ENCODE data around the gene KIF2B.

KIF2B gene, protein sequence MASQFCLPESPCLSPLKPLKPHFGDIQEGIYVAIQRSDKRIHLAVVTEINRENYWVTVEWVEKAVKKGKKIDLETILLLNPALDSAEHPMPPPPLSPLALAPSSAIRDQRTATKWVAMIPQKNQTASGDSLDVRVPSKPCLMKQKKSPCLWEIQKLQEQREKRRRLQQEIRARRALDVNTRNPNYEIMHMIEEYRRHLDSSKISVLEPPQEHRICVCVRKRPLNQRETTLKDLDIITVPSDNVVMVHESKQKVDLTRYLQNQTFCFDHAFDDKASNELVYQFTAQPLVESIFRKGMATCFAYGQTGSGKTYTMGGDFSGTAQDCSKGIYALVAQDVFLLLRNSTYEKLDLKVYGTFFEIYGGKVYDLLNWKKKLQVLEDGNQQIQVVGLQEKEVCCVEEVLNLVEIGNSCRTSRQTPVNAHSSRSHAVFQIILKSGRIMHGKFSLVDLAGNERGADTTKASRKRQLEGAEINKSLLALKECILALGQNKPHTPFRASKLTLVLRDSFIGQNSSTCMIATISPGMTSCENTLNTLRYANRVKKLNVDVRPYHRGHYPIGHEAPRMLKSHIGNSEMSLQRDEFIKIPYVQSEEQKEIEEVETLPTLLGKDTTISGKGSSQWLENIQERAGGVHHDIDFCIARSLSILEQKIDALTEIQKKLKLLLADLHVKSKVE

DNA sequence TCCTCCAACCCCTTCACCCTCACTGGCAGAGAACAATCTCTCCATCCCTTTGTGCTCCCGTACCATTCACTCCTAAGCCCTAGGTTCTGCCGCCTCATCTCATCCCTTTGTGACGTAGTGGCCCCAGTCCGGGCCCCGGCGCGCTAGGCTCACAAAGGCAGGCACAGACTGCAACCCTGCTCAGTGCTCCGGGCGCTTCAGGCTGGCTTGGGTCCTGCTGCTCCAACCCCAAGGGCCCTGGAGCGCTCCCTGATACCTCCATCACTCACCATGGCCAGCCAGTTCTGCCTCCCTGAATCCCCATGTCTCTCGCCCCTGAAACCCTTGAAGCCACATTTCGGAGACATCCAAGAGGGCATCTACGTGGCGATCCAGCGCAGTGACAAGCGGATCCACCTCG lies at the start of gene KIF2B:
TSS of gene KIF2B (plus strand) at position 164 of the 400 bp plus-strand sequence. CDS start at position 271, 107 bp downstream.
- H3K4me3 ChIP-seq (ENCODE audit: severe bottlenecking): no peak within 1 kb of the TSS
- no peak for DNase-seq (ENCODE audit: low spot score)
- no peaks in the 10 kb centered on the region for H3K9me3 ChIP-seq (ENCODE audit: severe bottlenecking)
- no peaks in the 10 kb centered on the region for H3K36me3 ChIP-seq (ENCODE audit: low read depth)
- no peak within 1 kb of the TSS for H3K27ac ChIP-seq (ENCODE audit: poor library complexity, severe bottlenecking)
- ATAC-seq (ENCODE audit: low read depth): no peak
- TF ChIP-seq, protein P1, sequence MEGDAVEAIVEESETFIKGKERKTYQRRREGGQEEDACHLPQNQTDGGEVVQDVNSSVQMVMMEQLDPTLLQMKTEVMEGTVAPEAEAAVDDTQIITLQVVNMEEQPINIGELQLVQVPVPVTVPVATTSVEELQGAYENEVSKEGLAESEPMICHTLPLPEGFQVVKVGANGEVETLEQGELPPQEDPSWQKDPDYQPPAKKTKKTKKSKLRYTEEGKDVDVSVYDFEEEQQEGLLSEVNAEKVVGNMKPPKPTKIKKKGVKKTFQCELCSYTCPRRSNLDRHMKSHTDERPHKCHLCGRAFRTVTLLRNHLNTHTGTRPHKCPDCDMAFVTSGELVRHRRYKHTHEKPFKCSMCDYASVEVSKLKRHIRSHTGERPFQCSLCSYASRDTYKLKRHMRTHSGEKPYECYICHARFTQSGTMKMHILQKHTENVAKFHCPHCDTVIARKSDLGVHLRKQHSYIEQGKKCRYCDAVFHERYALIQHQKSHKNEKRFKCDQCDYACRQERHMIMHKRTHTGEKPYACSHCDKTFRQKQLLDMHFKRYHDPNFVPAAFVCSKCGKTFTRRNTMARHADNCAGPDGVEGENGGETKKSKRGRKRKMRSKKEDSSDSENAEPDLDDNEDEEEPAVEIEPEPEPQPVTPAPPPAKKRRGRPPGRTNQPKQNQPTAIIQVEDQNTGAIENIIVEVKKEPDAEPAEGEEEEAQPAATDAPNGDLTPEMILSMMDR (IDR thresholded peaks at IDR 0.05; ENCODE audit: poor library complexity, severe bottlenecking): no peak
- no peaks in the 10 kb centered on the region for H3K27me3 ChIP-seq (ENCODE audit: insufficient read depth, poor library complexity, severe bottlenecking)
- no peaks in the 10 kb centered on the region for H3K4me1 ChIP-seq (ENCODE audit: insufficient read depth, poor library complexity, severe bottlenecking)

DNA sequence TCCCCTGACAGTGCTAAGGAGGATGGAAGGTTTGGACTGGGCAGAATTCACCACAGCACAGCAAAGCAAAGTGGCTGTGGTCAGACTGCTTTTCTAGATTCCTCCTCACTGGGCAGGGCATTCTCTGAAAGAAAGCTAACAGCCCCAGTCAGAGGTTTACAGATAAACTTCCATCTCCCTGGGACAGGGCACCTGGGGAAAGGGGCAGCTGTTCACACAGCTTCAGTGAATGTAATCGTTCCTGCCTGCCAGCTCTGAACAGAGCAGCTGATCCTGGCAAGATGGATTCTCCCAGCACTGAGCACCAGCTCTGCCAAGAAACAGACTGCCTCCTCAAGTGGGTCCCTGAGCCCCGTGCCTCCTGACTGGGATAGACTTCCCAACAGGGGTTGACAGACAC lies 42.4 kb upstream of the KIF2B start:
- DNase-seq (ENCODE audit: low spot score) (no peak), ATAC-seq (ENCODE audit: low read depth) (no peak)
- H3K27me3 ChIP-seq (ENCODE audit: insufficient read depth, poor library complexity, severe bottlenecking): peaks cover 6% of the 10 kb centered on the region
- TF ChIP-seq, protein P1 (IDR thresholded peaks at IDR 0.05; ENCODE audit: poor library complexity, severe bottlenecking): no peak
- no peak overlapping the region for H3K27ac ChIP-seq (ENCODE audit: poor library complexity, severe bottlenecking)
- H3K4me3 ChIP-seq (ENCODE audit: severe bottlenecking): no peak overlapping the region
- H3K36me3 ChIP-seq (ENCODE audit: low read depth): no peaks in the 10 kb centered on the region
- H3K4me1 ChIP-seq (ENCODE audit: insufficient read depth, poor library complexity, severe bottlenecking): no peaks in the 10 kb centered on the region
- H3K9me3 ChIP-seq (ENCODE audit: severe bottlenecking): no peaks in the 10 kb centered on the region

DNA sequence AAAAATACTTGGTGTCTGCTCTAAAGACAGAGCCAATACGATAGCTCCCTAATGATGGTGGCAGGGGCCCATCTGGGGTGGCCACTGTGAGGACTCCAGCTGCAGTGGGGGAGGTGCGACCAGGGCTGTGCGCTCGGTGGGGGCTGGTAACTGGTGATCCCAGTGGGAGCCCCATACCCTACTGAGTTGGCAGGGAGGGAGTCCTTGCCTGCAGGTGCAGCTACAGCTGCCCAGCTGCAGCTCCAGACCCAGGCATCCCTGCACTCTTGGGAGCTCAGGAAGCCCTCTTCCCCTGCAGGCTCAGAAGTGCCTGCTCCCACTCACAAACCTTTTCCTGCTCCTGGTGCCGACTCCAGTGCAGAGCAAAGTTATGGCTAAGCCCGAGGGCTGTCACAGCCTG lies 31.2 kb upstream of the KIF2B start:
- Histone ChIP-seq H3K27me3 (ENCODE audit: insufficient read depth, poor library complexity, severe bottlenecking) (peaks cover 7% of the 10 kb centered on the region), H3K4me1 (ENCODE audit: insufficient read depth, poor library complexity, severe bottlenecking) (no peaks in the 10 kb centered on the region), H3K9me3 (ENCODE audit: severe bottlenecking) (no peaks in the 10 kb centered on the region), H3K4me3 (ENCODE audit: severe bottlenecking) (no peak overlapping the region), H3K36me3 (ENCODE audit: low read depth) (no peaks in the 10 kb centered on the region), H3K27ac (ENCODE audit: poor library complexity, severe bottlenecking) (no peak overlapping the region)
- TF ChIP-seq, protein P1 (IDR thresholded peaks at IDR 0.05; ENCODE audit: poor library complexity, severe bottlenecking): no peak
- no peak for ATAC-seq (ENCODE audit: low read depth)
- no peak for DNase-seq (ENCODE audit: low spot score)

DNA sequence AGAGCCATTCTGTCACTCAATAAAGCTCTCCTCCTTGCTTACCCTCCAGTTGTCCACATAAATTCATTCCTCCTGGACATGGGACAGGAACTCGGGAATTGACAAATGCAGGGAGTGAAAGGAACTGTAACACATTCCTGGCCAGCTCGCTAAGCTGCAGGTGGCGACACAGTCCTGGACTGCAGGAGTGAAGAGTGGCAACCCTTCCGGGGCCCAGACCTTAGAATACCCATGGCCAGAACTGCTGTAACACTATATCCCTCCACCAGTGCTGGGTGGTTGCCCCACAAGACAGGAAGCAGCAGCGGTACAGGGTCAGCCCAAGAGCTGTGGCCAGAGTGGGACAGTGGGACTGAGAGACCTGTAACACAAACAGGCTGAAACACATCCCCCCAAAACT lies 30.3 kb upstream of the KIF2B start:
- no peak for ATAC-seq (ENCODE audit: low read depth)
- no peaks in the 10 kb centered on the region for H3K4me1 ChIP-seq (ENCODE audit: insufficient read depth, poor library complexity, severe bottlenecking)
- no peaks in the 10 kb centered on the region for H3K36me3 ChIP-seq (ENCODE audit: low read depth)
- no peak overlapping the region for H3K27ac ChIP-seq (ENCODE audit: poor library complexity, severe bottlenecking)
- TF ChIP-seq, protein P1 (IDR thresholded peaks at IDR 0.05; ENCODE audit: poor library complexity, severe bottlenecking): no peak
- H3K27me3 ChIP-seq (ENCODE audit: insufficient read depth, poor library complexity, severe bottlenecking): peaks cover 7% of the 10 kb centered on the region
- no peak for DNase-seq (ENCODE audit: low spot score)
- no peak overlapping the region for H3K4me3 ChIP-seq (ENCODE audit: severe bottlenecking)
- peaks cover 2% of the 10 kb centered on the region for H3K9me3 ChIP-seq (ENCODE audit: severe bottlenecking)
